Measurements from ENCODE around the gene TPO.

The TPO gene

DNA sequence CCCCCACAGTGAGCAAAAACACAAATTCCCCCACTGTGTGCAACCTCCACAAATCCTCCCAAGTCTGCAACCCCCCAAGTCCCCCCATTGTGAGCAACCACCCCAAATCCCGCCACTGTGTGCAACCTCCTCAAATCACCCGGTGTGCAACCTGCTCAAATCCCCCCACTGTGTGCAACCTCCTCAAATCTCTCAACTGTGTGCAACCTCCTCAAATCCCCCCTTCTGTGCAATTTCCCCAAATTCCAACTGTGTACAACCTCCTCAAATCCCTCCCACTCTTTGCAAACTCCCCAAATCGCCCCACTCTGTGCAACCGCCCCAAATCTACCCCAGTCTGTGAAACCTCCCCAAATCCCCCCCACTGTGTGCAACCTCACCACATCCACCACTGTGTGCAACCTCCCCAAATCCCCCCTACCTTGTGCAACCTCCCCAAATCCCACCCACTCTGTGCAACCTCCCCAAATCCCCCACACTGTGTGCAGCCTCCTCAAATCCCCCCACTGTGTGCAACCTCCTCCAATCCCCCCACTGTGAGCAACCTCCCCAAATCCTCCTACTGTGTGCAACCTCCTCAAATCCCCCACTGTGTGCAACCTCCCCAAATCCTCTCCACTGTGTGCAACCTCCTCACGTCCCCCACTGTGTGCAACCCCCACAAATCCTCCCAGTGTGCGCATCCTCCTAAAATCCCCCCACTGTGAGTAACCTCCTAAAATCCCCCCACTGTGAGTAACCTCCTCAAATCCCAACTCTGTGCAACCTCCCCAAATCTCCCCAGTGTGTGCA, 115.2 kb downstream of the TPO start:
- Histone ChIP-seq H3K9ac (ENCODE audit: low read length) (no peak overlapping the region), H3K4me3 (ENCODE audit: low read length) (no peak overlapping the region), H3K4me1 (ENCODE audit: control insufficient read depth, insufficient read depth, low read length) (no peaks in the 10 kb centered on the region), H3K36me3 (ENCODE audit: control insufficient read depth, insufficient read depth, low read length) (no peaks in the 10 kb centered on the region), H3K27me3 (ENCODE audit: control insufficient read depth, insufficient read depth, low read length) (no peaks in the 10 kb centered on the region), H3K9me3 (ENCODE audit: control insufficient read depth, low read length) (no peaks in the 10 kb centered on the region)

DNA sequence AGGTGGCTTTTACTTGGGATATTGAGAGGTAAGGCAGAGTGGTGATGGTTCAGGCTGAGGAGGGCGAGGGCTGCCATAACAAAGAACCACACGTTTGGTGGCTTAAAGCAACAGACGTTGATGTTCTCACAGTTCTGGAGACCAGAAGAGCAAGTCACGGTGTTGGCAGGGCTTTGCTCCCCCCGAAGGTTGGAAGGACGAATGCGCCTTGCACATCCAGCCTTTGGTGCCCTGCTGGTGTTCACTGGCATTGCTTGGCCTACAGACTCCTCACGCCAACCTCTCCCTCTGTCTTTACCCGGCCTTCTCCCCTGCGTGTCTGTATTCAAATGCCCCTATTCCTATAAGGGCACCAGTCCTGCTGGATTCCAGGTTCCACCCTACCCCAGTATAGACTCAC, 125.4 kb downstream of the TPO start:
- Histone ChIP-seq H3K4me1 (ENCODE audit: control insufficient read depth, insufficient read depth, low read length) (no peaks in the 10 kb centered on the region), H3K36me3 (ENCODE audit: control insufficient read depth, insufficient read depth, low read length) (no peaks in the 10 kb centered on the region), H3K4me3 (ENCODE audit: low read length) (no peak overlapping the region), H3K9ac (ENCODE audit: low read length) (no peak overlapping the region), H3K9me3 (ENCODE audit: control insufficient read depth, low read length) (no peaks in the 10 kb centered on the region), H3K27me3 (ENCODE audit: control insufficient read depth, insufficient read depth, low read length) (no peaks in the 10 kb centered on the region)

DNA sequence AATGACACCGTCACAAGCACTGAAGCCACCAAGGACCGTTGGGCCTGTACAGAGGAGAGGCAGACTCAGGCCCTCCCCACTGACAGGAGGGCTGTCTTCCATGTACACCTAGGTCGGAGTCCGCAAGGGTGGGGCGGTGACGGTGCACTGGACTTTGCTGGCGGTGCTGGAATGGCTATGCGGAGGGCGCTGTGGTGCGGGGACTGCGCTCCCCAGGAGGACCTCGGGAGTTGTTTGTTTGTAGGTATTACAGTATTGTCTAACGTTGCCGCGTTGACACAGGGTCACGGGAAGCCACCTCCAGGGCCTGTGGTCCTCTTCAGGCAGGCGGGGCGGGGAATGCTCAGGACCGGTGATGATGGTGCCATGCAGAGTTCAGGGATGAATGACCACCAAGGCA, 126.2 kb downstream of the TPO start:
- Histone ChIP-seq H3K27me3 (ENCODE audit: control insufficient read depth, insufficient read depth, low read length) (no peaks in the 10 kb centered on the region), H3K4me1 (ENCODE audit: control insufficient read depth, insufficient read depth, low read length) (no peaks in the 10 kb centered on the region), H3K9me3 (ENCODE audit: control insufficient read depth, low read length) (no peaks in the 10 kb centered on the region), H3K4me3 (ENCODE audit: low read length) (no peak overlapping the region), H3K9ac (ENCODE audit: low read length) (no peak overlapping the region), H3K36me3 (ENCODE audit: control insufficient read depth, insufficient read depth, low read length) (no peaks in the 10 kb centered on the region)

DNA sequence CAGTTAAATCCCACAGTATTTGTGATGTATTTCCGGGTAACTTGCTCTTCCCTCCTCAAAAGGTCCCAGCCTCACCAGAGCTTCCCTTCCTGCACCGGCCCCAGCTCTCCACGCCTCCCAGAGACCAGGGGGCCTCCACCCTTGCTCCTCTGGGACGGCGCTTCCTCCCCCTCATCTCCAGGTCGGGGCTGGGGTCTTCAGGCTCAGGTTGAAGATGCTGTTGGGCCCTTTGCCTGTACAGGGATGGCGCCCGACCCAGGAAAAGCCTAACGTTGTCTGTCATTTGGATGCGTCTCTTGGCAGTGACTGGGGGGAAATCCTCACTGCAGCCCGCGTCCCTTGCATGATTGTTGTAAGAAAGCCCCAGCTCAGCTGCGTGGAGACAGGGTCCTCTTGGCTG, 126.7 kb downstream of the TPO start:
- H3K9me3 ChIP-seq (ENCODE audit: control insufficient read depth, low read length) = no peaks in the 10 kb centered on the region
- no peaks in the 10 kb centered on the region for H3K27me3 ChIP-seq (ENCODE audit: control insufficient read depth, insufficient read depth, low read length)
- H3K4me3 ChIP-seq (ENCODE audit: low read length) = no peak overlapping the region
- H3K4me1 ChIP-seq (ENCODE audit: control insufficient read depth, insufficient read depth, low read length) = no peaks in the 10 kb centered on the region
- H3K9ac ChIP-seq (ENCODE audit: low read length) = no peak overlapping the region
- no peaks in the 10 kb centered on the region for H3K36me3 ChIP-seq (ENCODE audit: control insufficient read depth, insufficient read depth, low read length)

DNA sequence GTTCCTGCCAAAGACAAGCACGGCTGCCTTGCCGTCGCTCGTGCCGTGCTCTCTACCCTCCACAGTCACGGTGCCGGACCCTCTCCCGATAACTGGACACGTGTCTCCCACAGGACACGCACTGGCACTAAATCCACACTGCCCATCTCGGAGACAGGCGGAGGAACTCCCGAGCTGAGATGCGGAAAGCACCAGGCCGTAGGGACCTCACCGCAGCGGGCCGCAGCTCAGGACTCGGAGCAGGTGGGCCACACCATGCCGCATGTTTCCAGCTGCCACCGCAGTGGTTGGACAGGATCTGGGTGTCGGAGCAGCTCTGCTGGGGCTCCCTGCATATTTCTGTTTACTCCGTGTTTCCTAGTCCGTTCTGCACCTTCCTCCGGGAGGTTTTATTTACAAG, 127.2 kb downstream of the TPO start:
- Histone ChIP-seq H3K9ac (ENCODE audit: low read length) (no peak overlapping the region), H3K9me3 (ENCODE audit: control insufficient read depth, low read length) (no peaks in the 10 kb centered on the region), H3K36me3 (ENCODE audit: control insufficient read depth, insufficient read depth, low read length) (no peaks in the 10 kb centered on the region)

DNA sequence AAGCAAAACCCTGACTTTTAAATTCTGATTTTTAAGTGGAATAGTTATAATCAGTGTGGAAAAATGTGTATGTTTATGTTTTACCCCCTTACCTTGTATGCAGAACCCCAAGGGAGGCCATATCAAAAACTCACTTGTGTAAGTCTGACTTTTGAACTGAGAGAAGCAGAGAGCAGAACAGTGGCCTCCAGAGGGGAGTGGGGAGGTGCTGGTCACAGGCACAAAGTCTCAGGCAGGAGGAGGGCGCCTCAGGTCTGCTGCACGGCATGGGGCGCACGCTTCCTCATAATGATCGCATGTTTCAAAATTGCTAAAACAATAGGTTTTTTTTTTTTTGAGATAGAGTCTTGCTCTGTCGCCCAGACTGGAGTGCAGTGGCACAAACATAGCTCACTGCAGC, 127.8 kb downstream of the TPO start:
- Histone ChIP-seq H3K9ac (ENCODE audit: low read length) (no peak overlapping the region), H3K4me3 (ENCODE audit: low read length) (no peak overlapping the region), H3K4me1 (ENCODE audit: control insufficient read depth, insufficient read depth, low read length) (no peaks in the 10 kb centered on the region), H3K9me3 (ENCODE audit: control insufficient read depth, low read length) (no peaks in the 10 kb centered on the region), H3K27me3 (ENCODE audit: control insufficient read depth, insufficient read depth, low read length) (no peaks in the 10 kb centered on the region), H3K36me3 (ENCODE audit: control insufficient read depth, insufficient read depth, low read length) (no peaks in the 10 kb centered on the region)

More for the DNA sequence above, 127.2 kb downstream of the TPO start:
- Histone ChIP-seq H3K4me1 (ENCODE audit: control insufficient read depth, insufficient read depth, low read length) (no peaks in the 10 kb centered on the region), H3K4me3 (ENCODE audit: low read length) (no peak overlapping the region), H3K27me3 (ENCODE audit: control insufficient read depth, insufficient read depth, low read length) (no peaks in the 10 kb centered on the region)

DNA sequence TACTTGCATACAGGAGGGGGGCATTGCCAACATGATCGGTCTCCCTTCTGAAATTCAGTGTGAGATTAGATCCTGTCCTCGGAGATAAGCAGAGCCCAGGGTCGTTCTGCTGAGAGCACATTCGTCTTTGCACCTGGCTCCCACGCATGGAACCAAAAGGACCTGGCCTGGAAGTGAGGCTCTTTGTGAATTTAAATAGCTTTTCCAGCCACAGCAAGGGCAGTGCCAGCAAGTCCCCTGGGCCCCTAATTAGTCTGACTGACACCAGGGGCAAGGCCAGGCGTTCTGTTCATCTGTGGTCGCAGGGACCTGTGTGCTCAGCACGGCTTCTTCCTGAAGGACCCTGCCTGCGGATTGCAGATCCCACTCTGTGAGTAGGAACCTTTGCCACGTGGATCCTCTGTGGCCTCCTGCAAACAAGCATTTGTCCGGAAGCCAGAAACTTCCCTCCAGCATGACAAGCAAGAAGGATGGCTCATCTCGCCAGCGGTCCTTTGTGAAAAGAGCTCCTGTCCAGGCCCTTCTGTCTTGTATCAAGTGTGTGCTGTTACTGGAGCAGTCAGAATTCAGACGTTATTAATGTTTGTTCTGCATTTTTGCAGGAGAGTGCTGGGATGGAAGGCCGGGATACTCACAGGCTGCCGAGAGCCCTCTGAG, 128.7 kb downstream of the TPO start:
- Histone ChIP-seq H3K36me3 (ENCODE audit: control insufficient read depth, insufficient read depth, low read length) (no peaks in the 10 kb centered on the region), H3K27me3 (ENCODE audit: control insufficient read depth, insufficient read depth, low read length) (no peaks in the 10 kb centered on the region), H3K9ac (ENCODE audit: low read length) (no peak overlapping the region), H3K9me3 (ENCODE audit: control insufficient read depth, low read length) (no peaks in the 10 kb centered on the region), H3K4me3 (ENCODE audit: low read length) (no peak overlapping the region), H3K4me1 (ENCODE audit: control insufficient read depth, insufficient read depth, low read length) (no peaks in the 10 kb centered on the region)

DNA sequence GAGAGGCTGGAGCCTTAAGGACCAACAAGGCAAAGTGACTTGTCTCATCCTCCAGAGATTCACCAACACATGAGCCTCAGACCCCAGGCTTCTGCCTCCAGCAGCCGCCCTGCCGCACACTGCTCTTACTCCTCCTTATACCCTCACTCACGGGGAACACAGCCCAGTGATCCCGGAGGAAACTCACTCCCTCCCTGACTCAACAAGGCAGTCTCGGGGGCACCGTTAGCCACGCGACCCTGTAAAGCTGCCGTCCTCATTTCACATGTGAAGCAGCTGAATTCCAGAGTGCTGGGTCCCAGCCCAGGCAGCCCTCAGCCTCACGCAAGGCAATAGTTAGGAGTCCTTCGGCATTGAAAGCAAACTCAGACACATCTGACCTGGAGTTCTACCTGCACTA, 129.7 kb downstream of the TPO start:
- Histone ChIP-seq H3K9ac (ENCODE audit: low read length) (no peak overlapping the region), H3K36me3 (ENCODE audit: control insufficient read depth, insufficient read depth, low read length) (no peaks in the 10 kb centered on the region), H3K4me1 (ENCODE audit: control insufficient read depth, insufficient read depth, low read length) (no peaks in the 10 kb centered on the region), H3K9me3 (ENCODE audit: control insufficient read depth, low read length) (no peaks in the 10 kb centered on the region), H3K4me3 (ENCODE audit: low read length) (no peak overlapping the region), H3K27me3 (ENCODE audit: control insufficient read depth, insufficient read depth, low read length) (no peaks in the 10 kb centered on the region)

DNA sequence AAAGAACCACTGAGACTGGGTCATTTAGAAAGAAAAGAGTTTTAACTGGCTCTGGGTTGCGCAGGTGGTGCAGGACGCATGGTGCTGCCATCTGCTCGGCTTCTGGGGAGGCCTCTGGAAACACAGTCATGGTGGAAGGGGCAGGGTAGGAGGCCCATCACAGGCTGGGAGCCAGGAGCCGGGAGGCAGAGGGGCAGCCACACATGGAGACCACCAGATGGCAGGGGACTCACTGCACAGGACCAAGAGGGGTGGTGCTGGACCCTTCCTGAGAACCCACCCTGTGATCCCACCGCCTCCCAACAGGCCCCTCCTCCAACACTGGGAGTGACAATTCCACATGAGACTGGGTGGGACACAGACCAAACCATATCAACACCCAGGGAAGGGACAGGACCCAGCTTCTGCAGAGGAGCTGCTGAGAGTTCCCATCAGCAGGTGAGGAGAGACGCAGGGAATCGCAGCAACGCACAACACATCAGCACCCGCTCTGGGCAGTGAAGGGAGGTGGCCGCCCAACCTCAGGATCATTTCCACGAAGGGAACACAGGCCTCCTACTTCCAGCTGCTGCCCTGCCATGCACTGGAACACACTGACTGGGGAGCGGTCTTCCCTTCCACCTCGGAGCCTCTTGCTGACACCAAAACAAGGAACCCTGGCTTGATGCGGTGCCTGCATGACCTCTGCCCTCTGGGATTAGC, 130.7 kb downstream of the TPO start:
- H3K9ac ChIP-seq (ENCODE audit: low read length) = no peak overlapping the region
- H3K4me3 ChIP-seq (ENCODE audit: low read length) = no peak overlapping the region
- H3K27me3 ChIP-seq (ENCODE audit: control insufficient read depth, insufficient read depth, low read length) = no peaks in the 10 kb centered on the region
- no peaks in the 10 kb centered on the region for H3K4me1 ChIP-seq (ENCODE audit: control insufficient read depth, insufficient read depth, low read length)
- H3K36me3 ChIP-seq (ENCODE audit: control insufficient read depth, insufficient read depth, low read length) = no peaks in the 10 kb centered on the region
- H3K9me3 ChIP-seq (ENCODE audit: control insufficient read depth, low read length) = no peaks in the 10 kb centered on the region

DNA sequence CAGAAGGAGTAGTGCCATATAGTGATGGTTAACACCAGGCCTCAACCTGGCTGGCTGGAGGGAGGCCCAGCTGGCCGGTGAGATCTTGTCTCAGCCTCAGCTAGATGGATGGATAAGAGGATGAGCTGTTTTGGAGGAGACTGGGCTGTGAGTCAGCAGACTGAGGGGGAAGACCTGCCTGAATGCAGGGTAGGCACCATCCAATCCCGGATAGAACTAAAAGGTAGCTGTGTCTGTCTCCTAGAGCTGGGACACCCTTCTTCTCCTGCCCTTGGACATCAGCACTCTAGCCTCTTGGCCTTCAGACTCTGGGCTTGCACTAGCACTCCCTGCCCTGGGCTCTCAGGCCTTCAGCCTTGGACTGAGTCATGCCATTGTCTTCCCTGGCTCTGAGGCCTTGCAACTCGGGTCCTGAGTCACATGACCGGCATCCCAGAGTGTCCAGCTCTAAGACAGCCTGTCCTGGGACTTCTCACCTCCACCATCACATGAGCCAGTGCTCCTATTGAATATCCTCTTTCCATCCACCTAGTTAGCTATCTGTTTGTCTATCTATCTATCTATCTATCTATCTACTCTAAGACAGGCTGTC, 131.3 kb downstream of the TPO start:
- Histone ChIP-seq H3K9ac (ENCODE audit: low read length) (no peak overlapping the region), H3K4me3 (ENCODE audit: low read length) (no peak overlapping the region), H3K27me3 (ENCODE audit: control insufficient read depth, insufficient read depth, low read length) (no peaks in the 10 kb centered on the region), H3K36me3 (ENCODE audit: control insufficient read depth, insufficient read depth, low read length) (no peaks in the 10 kb centered on the region), H3K4me1 (ENCODE audit: control insufficient read depth, insufficient read depth, low read length) (no peaks in the 10 kb centered on the region), H3K9me3 (ENCODE audit: control insufficient read depth, low read length) (no peaks in the 10 kb centered on the region)

DNA sequence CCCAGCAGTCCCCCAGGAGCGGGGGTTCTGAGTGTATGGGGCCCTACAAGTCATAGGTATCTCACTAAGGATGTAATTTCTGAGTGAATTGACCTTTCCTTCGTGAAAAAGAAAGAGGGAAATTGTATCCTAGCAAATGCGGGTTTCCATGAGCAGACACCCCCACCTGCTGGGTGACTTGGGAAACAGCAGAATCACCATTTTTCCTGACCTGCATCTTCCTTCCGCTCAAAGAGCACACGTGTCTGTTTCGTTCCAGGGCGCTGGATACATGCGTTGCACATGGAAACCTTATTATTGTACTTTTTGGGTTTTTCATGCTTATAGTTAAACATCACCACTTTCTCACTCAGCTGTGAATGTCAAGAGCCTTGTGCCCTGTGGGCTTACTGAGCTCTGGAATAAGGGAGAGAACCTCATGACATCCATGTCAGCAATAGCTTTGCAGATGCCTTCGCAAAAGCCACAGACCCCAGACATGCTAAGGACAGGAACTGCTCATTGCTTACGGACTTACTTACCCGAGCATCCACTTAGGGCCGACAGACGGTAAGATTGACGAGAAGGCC, 132.8 kb downstream of the TPO start:
- Histone ChIP-seq H3K9ac (ENCODE audit: low read length) (no peak overlapping the region), H3K27me3 (ENCODE audit: control insufficient read depth, insufficient read depth, low read length) (peaks cover 9% of the 10 kb centered on the region), H3K36me3 (ENCODE audit: control insufficient read depth, insufficient read depth, low read length) (no peaks in the 10 kb centered on the region), H3K9me3 (ENCODE audit: control insufficient read depth, low read length) (no peaks in the 10 kb centered on the region), H3K4me3 (ENCODE audit: low read length) (no peak overlapping the region), H3K4me1 (ENCODE audit: control insufficient read depth, insufficient read depth, low read length) (peaks cover 4% of the 10 kb centered on the region)

DNA sequence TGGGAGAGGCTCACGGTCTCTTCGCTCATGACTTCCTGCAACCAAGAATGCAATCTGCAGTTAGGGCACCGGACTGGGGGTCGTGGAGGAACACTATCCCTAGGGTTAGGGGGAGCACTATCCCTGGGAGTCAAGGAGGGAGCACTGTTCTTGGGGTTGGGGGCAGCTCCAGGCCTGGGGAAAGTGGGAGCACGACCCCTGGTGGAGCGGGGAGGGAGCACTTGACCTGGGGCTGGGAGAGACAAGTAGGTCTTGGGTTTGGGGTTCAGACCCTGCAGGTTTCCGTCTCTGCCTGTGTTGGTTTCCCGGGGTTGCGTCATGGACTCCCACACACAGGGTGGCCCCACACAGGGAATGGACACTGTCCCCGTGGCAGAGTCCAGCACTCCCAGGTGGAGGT, 133.6 kb downstream of the TPO start:
- H3K9ac ChIP-seq (ENCODE audit: low read length) = no peak overlapping the region
- peaks cover 7% of the 10 kb centered on the region for H3K4me1 ChIP-seq (ENCODE audit: control insufficient read depth, insufficient read depth, low read length)
- H3K9me3 ChIP-seq (ENCODE audit: control insufficient read depth, low read length) = no peaks in the 10 kb centered on the region

More for the DNA sequence above, 133.6 kb downstream of the TPO start:
- Histone ChIP-seq H3K27me3 (ENCODE audit: control insufficient read depth, insufficient read depth, low read length) (peaks cover 9% of the 10 kb centered on the region), H3K36me3 (ENCODE audit: control insufficient read depth, insufficient read depth, low read length) (no peaks in the 10 kb centered on the region), H3K4me3 (ENCODE audit: low read length) (no peak overlapping the region)
